C4-2B (cell line): ENCODE results near the gene USF1.

ENCODE experiments used
- H3K27ac ChIP-seq: fragments of 450-650 bp; 2 replicates; pipeline ENCODE4 v1.5.1; 2017
- ZFX ChIP-seq: fragments of 450-650 bp; IDR thresholded peaks from 2 replicates; pipeline ENCODE4 v1.6.1; 2017
- TF ChIP-seq, protein P1 (sequence below): fragments of 450-650 bp; conservative IDR thresholded peaks from 2 replicates; pipeline ENCODE4 v1.5.1; 2017; ENCODE audit warnings: mild to moderate bottlenecking

Gene USF1

DNA sequence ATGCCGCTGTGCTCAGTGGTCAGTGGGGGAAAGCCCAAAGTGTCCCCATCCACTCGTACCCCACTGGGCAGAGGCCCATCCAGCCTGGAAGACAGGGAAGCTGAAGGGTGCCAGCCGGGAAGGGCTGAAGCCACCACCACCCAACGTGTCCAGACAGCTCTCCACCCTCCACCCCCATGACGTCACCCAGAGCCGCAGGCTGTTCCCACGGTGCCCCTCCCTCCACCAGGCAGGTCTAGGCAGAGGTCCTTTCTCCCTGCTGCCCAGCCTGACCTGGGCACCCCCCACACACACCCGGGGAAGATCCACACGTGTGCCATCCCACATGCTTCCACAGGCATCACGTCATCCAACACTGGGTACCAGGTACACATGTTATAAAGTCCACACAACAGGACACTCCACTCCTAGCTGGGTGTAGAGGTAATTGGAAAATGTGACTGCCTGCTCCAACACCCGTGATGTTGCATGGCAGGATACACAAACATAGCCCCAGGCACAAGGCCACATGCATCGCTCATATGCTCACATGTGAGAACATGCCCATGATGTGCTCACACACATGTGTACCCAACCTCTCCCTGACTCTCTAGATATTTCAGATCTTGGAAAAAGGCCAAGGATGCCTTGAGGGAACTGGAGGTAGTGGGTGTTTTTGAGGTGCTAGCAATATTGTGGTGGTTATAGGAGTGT, 29.0 kb upstream of the USF1 start:
- no peak overlapping the region for H3K27ac ChIP-seq
- no peak for TF ChIP-seq ZFX
- TF ChIP-seq, protein P1, sequence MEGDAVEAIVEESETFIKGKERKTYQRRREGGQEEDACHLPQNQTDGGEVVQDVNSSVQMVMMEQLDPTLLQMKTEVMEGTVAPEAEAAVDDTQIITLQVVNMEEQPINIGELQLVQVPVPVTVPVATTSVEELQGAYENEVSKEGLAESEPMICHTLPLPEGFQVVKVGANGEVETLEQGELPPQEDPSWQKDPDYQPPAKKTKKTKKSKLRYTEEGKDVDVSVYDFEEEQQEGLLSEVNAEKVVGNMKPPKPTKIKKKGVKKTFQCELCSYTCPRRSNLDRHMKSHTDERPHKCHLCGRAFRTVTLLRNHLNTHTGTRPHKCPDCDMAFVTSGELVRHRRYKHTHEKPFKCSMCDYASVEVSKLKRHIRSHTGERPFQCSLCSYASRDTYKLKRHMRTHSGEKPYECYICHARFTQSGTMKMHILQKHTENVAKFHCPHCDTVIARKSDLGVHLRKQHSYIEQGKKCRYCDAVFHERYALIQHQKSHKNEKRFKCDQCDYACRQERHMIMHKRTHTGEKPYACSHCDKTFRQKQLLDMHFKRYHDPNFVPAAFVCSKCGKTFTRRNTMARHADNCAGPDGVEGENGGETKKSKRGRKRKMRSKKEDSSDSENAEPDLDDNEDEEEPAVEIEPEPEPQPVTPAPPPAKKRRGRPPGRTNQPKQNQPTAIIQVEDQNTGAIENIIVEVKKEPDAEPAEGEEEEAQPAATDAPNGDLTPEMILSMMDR = no peak

DNA sequence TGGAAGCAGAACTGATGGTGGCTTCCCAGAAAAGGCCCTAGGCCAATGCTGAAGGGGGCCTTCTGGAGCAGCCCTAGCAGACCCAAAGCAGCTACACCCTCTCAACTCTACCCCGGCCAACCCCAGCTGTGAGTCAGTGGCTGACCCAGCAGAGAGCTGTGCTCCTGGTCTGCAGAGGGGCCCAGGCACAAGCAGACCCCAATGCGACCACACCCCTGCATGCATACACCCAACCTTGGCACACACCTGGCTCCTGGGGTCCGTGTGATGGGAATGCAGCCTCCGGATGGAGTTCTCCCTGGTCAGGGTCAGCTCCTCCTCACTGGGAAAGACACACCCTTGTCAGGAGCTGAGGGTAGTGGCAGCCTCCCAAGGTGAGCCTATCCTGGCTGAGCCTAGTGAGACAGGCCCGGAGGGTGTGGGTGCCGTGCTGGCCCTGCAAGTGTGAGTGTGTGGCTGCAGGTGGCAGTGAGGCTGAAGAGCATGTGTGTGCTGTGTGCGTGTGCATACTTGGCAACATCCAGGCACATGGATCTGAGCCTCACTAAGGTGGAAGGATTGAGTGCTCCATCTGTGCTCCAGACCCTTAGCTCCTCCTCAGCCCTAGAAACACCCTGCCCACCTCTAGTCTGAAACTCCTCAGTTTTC, 27.8 kb upstream of the USF1 start:
- TF ChIP-seq ZFX = no peak
- TF ChIP-seq, protein P1 = no peak
- no peak overlapping the region for H3K27ac ChIP-seq

DNA sequence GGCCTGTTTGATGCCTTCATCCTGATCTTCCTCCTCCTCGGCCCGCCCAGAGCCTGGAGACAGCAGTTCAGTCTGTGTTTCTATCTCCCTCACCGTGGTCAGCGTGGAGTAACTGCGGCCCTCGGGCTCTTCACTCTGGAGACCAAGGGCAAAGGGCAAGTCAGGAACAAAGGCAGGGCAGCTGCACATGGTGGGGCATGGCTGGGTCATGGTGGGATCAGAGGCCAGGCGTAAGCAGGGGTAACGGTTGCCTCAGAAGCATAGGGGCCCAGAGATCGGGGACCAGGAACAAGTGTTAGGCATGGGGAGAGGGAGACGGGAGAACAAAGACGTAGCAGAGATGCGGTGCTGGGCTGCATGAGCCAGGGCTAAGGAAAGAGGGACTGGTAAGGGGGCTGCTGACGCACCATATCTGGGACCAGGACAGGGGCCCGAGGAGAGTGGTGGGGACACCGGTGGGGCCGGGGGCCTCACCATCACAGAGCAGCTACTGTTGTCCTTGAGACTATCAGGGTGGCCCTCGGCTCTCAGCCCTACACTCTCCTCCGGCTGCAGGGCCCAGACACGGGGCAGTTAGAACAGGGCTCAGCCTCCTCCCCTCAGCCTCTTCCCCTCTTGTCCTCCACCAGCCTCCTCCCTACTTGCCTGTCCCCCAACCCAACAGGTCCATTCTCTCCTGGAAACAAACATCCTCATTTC, 27.1 kb upstream of the USF1 start:
- no peak for TF ChIP-seq ZFX
- TF ChIP-seq, protein P1 = no peak
- no peak overlapping the region for H3K27ac ChIP-seq

DNA sequence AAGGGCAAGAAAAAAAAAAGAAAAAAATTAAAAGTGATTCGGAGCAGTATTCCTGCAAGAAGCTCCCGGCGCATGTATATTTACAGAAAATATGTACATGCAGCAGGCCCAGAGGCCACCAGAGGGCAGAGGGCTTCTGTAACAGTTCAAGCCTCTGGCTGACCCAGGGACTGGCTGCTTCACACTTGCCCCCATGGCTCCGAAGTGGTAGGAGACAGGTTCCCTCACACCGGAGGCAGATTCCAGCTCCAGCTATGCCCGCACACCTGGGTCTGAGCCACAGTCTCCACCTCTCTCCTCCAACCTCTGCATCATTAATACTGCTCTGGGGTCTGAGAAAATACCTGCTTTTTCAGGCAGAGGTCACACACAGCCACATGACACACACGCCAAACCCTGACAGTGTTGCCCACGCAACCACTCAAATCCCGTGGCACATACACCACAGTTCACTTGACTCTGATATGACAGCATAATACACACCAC, 26.2 kb upstream of the USF1 start:
- H3K27ac ChIP-seq = no peak overlapping the region
- TF ChIP-seq, protein P1 = peak; percentile 76
- TF ChIP-seq ZFX = no peak

DNA sequence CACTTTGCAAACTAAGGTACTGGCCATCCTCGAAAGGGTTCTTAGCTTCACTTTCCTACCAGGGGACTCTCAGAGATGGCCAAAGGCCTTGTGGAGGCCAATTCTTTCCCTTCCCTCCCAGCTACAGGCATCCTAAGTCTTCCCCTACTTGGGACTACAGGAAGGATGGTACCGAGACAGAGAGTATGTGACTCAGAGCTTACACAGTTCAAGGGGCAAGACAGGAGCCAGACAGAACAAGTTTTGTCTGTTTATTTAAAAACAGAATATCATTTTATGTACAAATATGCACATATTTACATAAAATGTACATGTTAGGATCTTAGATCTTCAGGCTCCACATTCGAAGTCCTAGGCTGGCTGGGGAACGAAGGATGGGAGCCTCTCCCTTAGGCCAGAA, 25.0 kb upstream of the USF1 start:
- TF ChIP-seq, protein P1 = no peak
- TF ChIP-seq ZFX = no peak
- no peak overlapping the region for H3K27ac ChIP-seq

DNA sequence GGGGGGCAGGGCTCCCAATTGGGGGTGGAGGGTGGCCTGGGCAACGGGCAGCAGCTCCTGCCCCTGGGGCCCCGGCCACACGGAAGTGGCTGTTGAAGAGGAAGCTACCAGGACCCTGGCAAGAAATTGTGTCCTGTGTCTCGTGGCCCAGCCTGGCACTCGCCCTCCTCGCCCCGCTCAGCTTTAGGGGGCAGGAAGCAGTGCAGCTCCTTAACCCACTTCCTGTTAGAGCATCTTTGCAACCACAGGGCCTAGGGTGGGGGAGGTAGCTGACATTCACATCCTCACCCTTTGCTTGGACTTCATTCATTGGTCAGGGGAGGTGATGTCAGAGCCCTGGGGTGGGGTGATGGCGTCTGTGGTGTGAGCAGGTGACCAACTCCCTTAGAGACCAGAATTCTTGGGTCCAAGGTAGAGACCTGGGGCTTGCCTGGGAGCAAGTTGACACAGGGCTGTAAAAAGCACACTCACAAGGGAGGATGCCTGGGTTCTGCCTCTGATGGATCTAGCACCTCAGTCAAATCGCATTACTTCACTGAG, 24.0 kb upstream of the USF1 start, which contains the start of gene ARHGAP30:
ARHGAP30 (minus strand) TSS at position 161 of the 540 bp plus-strand sequence. CDS start 267 bp downstream, outside the sequence.
- H3K27ac ChIP-seq = no peak within 1 kb of the TSS
- no peak for TF ChIP-seq ZFX
- TF ChIP-seq, protein P1 = no peak
